Stimulated activated CD4-positive, alpha-beta T cell treated with anti-CD3 and anti-CD28 coated beads, Interleukin-12 subunit alpha, Interleukin-12 subunit beta, amount 100 ng/mL, for 48 hours (primary cell): ENCODE measurements around the gene PTGR1.
A peak's percentile ranks its signal among the peaks of the same experiment; 100 is the strongest.
"Not testable (repeated sequence)": the region's sequence is repeated elsewhere in the genome, so short reads cannot be mapped to it uniquely, and the experiment has no call there.

Experiments used
- DNase-seq, 3 donors: peaks; one replicate each; pipeline ENCODE4 v3.0.0-alpha.2; 2020; ENCODE audit warnings: low read depth in 2 of 3, low spot score in 1 of 3

PTGR1 gene

DNA sequence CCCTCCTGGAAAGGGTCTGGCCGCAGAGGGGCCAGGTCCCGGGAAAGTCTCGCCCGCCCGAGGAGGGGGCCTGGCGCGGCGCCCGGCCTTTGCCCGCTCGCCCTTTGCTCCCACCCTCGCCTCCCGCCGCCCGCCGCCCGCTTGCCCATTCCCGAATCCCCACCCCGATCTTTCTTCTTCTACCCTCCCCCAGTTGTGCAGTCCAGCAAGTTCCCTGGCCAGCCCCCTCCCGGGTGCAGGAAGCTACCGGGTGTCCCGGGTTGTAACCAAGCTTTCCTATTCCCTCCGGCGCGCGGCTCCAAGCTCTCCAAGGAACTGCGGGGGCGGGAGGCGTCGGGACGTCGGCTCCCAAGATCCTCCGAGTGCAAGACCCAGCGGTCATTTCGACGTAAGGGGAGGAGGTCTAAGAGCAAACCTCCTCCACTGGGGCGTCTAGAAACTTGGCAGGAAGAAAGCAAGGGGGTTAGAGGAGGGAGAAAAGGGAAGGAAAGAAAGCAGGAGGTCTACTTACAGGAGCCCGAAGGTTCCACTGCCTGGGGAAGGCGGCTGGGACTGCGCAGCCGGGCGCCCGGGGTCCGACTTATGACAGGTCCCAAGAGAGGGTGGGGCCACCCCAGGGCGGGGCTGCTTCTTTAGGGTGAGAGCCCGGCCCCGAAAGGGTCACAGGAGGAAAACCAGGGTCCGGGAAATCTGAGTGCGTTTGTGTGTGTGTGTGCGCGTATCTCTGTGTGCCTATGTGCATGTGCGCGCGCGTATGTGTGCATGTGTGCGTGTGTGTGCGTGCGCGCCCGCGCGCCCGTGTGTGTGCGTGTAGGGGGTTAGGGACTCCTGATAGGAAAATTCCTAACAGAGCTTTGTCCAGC lies at the start of gene PTGR1:
TSS of gene PTGR1 (minus strand) at position 556 of the 863 bp plus-strand sequence. CDS start 2,225 bp downstream, outside the sequence.
- peak in 1 of 3 donors; percentile 11 for DNase-seq

GRCh38 chr9:111649016-111649415 lies 49.6 kb upstream of the PTGR1 start:
- no peak for DNase-seq

- DNase-seq, result no peak
Observed at GRCh38 chr9:111648066-111648465, 48.6 kb upstream of the PTGR1 start.

DNA sequence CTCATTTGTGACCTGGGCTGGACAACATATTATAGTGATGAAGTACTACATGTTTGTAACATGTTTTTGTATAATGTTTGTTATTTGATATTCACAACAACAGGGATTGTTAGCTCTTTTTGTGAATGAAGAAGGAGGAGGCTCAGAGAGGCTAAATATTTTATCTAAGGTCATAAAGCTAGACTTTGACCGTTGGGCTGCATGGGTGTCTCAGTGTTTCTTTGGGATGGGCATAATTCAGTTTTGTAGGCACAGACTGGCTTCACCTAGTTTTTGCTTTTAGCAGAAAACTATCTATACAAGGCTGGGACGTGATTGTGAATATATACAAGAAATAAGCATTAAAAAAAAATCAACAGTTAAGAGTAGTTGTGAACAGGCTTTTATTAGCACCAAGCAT lies 47.0 kb upstream of the PTGR1 start:
- DNase-seq, result no peak

- no peak for DNase-seq
Observed at GRCh38 chr9:111645806-111646205, 46.4 kb upstream of the PTGR1 start.

DNA sequence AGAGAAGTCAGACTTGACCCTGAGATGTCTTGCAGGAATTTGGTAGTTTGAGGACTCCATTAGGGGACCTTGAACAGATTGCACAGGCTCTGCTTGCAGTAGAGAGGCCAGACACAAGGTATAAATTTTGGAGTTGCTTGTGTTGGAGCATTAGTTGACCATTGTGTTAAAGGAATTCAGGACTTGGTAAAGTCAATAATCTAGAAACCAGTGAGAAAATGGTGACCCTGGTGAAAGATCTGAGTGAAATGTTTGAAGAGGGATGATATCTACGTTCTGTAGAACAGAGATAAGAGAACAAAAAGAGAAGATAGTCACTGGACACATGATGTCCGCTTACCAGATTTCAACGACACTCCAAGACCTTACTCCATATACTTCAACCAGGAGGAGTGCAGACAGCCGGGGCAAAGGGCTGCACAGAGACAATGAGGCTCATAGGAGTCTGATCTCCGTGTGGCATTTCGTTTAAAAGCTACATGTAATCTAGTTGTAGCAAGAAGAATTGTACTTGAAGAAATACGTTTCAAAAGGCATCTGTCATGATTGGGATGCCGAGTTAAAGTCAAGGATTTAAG lies 44.8 kb upstream of the PTGR1 start:
- no peak for DNase-seq

DNA sequence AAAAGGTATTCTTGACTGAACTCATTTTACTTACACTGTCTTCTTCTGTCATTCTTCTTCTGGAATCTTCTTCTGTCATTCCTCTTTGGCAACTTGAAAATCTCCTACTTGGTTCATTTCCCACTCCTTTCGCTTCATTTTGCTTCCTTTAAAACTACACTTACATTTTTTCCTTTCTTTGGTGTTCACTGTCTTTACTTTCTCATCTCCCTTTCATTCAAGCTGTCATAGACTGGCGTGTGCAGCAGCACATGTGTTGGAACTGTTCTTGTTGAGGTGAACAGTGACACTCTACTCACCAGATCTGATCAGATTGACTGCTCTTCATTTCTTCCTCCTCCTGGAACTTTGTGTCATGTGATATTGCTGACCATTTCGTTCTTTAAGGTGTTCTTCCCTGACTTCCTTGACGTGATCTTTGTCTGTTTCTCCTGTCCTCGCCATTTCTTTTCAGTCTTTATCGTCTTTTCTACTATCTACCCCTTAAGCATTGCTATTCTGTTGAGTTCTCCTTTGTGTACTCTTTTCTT lies 38.0 kb upstream of the PTGR1 start:
- DNase-seq, result no peak

DNA sequence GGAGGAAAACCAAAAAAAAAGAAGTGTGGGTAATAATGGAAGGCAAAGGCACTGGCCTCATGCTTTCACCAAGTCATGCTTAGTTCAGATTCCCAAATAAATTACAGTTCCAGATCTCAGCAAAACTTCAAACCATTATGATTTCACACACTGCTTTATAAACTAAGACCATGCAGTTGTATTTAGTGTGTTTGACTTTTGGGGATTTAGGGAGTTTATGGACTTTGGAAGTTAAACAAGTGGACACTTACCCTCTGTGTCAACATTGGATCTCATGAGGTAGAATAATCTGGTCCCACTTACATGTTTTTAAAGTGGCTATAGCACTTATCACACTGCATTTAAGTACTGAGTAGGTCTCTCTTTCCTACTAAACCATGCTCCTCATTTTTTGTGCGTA lies 35.4 kb upstream of the PTGR1 start:
- no peak for DNase-seq

DNA sequence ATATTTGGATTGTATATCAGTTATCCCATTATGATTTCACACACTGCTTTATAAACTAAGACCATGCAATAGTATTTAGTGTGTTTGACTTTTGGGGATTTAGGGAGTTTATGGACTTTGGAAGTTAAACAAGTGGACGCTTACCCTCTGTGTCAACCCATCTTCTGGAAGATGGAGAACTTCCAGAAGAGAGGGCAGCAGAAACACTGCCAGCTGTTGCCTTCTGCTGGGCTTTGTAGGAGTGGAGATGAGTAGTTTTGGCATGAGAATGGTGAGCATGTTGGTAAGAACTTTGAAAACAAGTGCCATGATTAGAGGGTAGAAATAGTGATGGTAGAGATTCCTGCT lies 33.9 kb upstream of the PTGR1 start:
- DNase-seq, result no peak

- DNase-seq, result no peak
Observed at GRCh38 chr9:111632695-111633388, 33.4 kb upstream of the PTGR1 start.

DNA sequence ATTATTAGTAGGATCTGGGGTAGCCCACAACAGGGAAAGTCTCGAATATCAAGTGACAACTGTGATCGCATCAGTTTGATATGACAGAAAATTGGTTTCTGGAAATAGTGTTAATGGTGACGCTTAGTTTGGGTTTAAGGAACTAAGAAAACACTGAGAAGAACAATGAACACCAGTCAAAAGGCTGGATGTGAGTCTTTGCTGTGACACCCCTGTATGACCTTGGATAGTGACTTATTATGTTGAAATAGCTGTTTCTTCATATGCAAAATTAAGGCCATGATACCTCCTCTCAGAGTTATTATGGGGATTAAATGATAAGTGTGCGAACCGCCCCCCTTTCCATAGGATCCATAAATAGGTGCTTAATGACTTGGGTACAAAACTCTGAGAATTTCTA lies 32.6 kb upstream of the PTGR1 start:
- DNase-seq, result no peak

- DNase-seq, result peak; percentile 89 to 95 (median 93)
Observed at GRCh38 chr9:111631214-111631971, 31.9 kb upstream of the PTGR1 start, which contains the start of gene DNAJC25. Gene DNAJC25 (plus strand): TSS chr9:111631334. CDS start chr9:111631408, 74 bp downstream.

DNA sequence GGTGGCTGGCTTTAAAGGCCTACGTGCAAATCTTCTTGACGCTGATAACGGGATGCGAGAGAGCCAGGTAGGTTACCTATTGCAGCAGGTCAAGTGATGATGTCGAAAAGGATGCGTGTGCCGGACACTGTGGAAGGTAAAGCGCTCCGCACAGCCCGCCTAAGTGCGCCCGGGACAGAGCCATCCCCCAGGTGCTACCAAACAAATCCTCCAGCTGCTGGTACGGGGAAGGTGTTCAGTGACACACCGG lies 31.4 kb upstream of the PTGR1 start:
- DNase-seq, result no peak

DNA sequence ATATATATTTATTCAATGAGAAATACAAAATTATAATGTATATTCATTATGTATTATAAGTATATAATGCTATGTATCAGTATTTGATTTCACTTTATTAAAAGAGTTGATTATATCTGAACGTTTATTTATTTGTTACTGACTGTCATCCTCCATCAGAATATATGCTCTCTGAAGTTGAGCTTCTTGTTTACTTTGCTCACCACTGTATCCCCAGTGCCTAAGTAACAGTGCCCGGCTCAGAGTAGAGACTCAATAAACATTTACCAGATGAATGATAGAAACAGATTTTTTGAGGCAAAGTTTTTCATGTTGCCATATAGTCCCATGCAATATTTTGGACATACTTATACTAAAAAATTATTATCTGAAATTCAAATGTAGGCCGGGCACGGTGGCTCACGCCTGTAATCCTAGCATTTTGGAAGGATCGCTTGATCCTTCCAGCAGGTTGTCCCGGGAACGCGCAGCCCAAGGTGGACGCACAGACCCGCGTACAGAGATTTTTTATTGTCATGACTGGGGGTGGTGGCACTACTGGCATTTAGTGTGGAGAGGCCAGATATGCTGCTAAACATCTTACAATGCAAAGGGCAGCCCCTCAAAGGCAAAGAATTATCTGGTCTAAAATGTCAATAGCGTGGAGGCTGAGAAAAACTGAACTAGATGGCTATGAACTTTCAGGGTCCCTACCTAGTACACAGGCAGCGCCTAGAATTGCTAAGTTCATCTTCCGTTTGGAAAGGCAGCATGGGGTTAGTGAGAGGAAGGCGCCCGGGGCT lies 30.9 kb upstream of the PTGR1 start:
- DNase-seq, result peak in 1 of 3 donors; percentile 0

- no peak for DNase-seq
Observed at GRCh38 chr9:111628411-111628810, 29.0 kb upstream of the PTGR1 start.

DNA sequence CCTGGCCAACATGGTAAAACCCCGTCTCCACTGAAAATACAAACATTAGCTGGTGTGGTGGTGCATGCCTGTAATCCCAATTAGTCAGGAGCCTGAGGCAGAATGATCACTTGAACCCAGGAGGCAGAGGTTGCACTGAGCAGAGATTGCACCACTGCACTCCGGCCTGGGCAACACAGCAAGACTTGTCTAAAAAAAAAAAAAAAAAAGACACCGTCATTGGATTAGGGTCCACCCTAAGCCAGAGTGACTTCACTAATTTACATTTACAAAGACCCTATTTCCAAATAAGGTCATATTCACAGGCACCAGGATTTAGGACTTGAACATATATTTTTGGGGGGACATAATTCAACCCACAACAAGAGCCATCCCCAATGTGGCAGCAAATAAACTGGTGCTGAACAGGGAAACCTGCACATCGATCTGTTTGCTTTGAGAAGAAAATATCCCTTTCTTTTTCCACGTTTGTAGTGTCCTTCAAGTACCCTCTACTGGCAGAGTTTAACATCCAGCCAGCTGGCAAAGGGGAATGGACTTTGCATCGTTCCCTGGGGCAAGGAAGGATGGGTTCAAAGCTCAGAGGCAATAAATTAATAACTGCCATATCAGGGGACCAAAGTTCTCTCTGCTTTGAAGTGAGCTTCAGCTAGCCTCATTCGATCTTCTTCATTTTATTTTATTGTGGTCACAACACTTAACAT lies 28.0 kb upstream of the PTGR1 start:
- no peak for DNase-seq

DNA sequence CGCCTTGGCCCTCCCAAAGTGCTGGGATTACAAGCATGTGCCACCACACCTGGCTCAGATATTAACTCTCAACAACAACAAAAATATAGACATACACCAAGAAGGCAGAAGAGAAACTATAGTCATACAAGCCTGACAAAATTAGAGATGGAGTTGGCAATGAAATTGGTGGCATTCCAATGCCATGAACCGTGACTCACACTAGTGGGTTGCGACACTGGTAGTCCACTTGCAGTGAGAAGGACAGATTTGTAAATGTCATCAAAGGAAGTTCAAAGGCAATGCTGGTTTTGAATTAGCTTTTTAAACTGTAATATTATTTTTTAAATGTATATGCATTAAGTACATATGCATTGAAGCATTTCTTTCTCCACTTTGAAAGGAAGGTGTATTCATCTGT lies 23.2 kb upstream of the PTGR1 start:
- no peak for DNase-seq

- peak in 1 of 3 donors; percentile 20 for DNase-seq
Observed at GRCh38 chr9:111621895-111622480, 22.5 kb upstream of the PTGR1 start.

- DNase-seq, result not testable (repeated sequence)
Observed at GRCh38 chr9:111617349-111617748, 17.9 kb upstream of the PTGR1 start.

DNA sequence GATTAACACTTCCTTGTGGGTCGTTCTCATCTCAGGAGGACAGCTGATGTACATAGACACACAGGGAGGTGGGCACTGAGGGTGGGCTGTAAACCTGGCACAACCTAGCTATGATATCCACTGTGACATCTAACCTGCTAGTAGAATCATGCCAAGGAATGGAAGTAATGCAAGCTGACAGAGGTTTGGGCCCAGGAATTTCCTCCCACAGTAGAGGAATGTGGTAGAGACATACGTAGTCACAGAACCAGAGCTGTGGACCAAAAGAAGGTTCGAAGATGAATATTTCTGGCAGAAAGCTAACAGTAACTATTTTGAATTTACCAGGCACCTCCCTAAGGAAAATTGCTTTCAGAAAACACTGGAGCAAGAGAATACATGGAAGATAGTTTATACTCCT lies 16.5 kb upstream of the PTGR1 start:
- no peak for DNase-seq
